H1 (cell line): Measurements from ENCODE around the gene ZNF506. TPM values are rescaled to one million over a fixed set of nuclear protein-coding genes. Genes with fewer than 3 reads are reported as not detected.

Experiments
- ASH2L ChIP-seq: fragments of 200-600, 300-600 bp; sonication (generic); IDR thresholded peaks from one replicate; pipeline ENCODE4 v1.7.1; 2017; ENCODE audit warnings: low read length
- BRCA1 ChIP-seq: IDR thresholded peaks from 2 replicates; pipeline ENCODE4 v1.6.1; 2012; ENCODE audit warnings: low read depth, low read length, improper control_type of control experiment
- CTBP2 ChIP-seq: IDR thresholded peaks from 2 replicates; pipeline ENCODE4 v1.7.0; 2011; ENCODE audit warnings: borderline replicate concordance, mild to moderate bottlenecking, moderate library complexity, mixed read lengths, low read length; ENCODE audit not compliant: insufficient read depth, insufficient read length
- EP300 ChIP-seq, 2 experiments: IDR thresholded peaks; 1 replicate in 1 of 2; 2 replicates in 1 of 2; pipeline ENCODE4 v1.6.1; 2011 to 2012; ENCODE audit warnings: low read depth in 2 of 2, low read length in 2 of 2, mild to moderate bottlenecking in 2 of 2, borderline replicate concordance in 1 of 2, inconsistent platforms in 1 of 2, moderate library complexity in 1 of 2
- KDM4A ChIP-seq: IDR thresholded peaks from one replicate; pipeline ENCODE4 v1.7.1; 2012; ENCODE audit warnings: low read depth, mild to moderate bottlenecking, moderate library complexity, low read length, inconsistent platforms; ENCODE audit not compliant: severe bottlenecking
- RBBP5 ChIP-seq: IDR thresholded peaks from 2 replicates; pipeline ENCODE4 v1.7.1; 2012; ENCODE audit warnings: low read depth, mild to moderate bottlenecking, inconsistent platforms, low read length, moderate library complexity, borderline replicate concordance
- TCF12 ChIP-seq: IDR thresholded peaks from 2 replicates; pipeline ENCODE4 v1.6.1; 2011; ENCODE audit warnings: low read depth, mild to moderate bottlenecking, low read length
- polyA plus RNA-seq, 7 experiments: library from polyadenylated mRNA; depleted of rRNA in 3 of 7; stranded (reverse) in 5 of 7; unstranded in 2 of 7; fragments of >200 nt in 5 of 7; fragments of 200-250 nt in 2 of 7; gene quantifications; 1 replicate in 5 of 7; 2 replicates in 1 of 7; 4 replicates in 1 of 7; pipeline versions ENCODE4 v1.2.1 to v1.2.3, GENCODE V29; 2011 to 2013; ENCODE audit warnings: missing spikeins in 2 of 7, mixed read lengths in 2 of 7
- total RNA-seq: library from RNA; stranded (reverse); fragmentation: NEBNext Ultra II Directional; extraction: Animal tissue kit (Norgen Biotek cat#: 25700); gene quantifications from 2 replicates; pipeline ENCODE4 v1.2.1, GENCODE V29; 2021
- TF ChIP-seq, protein P1 (sequence below): fragments of 300-600 bp; sonication (generic); IDR thresholded peaks from 2 replicates; pipeline ENCODE4 v1.7.1; 2012; ENCODE audit warnings: low read length, moderate library complexity, mild to moderate bottlenecking, inconsistent platforms; ENCODE audit not compliant: insufficient replicate concordance
- TF ChIP-seq, protein P2 (sequence below): IDR thresholded peaks from 2 replicates; pipeline ENCODE4 v1.6.1; 2012; ENCODE audit warnings: inconsistent platforms

ZNF506 gene
- total and polyA plus RNA-seq, 2 of the 8 experiments (the other 6 are each of a cell fraction or from before 2014, with no cell fraction given), result 4.5 to 8.3 TPM

DNA sequence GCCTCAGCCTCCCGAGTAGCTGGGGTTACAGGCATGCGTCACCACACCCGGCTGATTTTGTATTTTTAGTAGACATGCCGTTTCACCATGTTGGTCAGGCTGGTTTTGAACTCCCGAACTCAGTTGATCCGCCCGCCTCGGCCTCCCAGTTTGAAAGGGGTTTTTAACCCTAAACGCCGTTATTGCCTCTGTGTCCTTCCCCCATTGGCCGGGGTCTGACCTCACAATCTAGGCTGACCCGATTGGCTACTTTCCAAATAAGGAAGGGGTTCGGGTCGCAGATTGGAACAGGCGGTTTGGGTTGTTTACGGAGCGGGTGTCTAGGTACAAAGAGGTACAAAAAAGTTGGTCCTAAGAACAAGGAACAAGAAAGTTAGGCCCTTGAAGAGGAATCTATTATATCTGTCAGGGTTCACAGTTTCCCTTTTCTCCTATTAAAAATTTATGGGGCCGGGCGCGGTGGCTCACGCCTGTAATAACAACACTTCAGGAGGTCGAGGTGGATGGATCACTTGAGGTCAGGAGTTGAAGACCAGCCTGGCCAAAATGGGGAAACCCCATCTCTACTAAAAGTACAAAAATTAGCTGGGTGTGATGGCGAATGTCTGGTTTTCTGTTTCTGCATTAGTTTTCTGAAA, 45.2 kb upstream of the ZNF506 start (continued):
- TF ChIP-seq, protein P1, sequence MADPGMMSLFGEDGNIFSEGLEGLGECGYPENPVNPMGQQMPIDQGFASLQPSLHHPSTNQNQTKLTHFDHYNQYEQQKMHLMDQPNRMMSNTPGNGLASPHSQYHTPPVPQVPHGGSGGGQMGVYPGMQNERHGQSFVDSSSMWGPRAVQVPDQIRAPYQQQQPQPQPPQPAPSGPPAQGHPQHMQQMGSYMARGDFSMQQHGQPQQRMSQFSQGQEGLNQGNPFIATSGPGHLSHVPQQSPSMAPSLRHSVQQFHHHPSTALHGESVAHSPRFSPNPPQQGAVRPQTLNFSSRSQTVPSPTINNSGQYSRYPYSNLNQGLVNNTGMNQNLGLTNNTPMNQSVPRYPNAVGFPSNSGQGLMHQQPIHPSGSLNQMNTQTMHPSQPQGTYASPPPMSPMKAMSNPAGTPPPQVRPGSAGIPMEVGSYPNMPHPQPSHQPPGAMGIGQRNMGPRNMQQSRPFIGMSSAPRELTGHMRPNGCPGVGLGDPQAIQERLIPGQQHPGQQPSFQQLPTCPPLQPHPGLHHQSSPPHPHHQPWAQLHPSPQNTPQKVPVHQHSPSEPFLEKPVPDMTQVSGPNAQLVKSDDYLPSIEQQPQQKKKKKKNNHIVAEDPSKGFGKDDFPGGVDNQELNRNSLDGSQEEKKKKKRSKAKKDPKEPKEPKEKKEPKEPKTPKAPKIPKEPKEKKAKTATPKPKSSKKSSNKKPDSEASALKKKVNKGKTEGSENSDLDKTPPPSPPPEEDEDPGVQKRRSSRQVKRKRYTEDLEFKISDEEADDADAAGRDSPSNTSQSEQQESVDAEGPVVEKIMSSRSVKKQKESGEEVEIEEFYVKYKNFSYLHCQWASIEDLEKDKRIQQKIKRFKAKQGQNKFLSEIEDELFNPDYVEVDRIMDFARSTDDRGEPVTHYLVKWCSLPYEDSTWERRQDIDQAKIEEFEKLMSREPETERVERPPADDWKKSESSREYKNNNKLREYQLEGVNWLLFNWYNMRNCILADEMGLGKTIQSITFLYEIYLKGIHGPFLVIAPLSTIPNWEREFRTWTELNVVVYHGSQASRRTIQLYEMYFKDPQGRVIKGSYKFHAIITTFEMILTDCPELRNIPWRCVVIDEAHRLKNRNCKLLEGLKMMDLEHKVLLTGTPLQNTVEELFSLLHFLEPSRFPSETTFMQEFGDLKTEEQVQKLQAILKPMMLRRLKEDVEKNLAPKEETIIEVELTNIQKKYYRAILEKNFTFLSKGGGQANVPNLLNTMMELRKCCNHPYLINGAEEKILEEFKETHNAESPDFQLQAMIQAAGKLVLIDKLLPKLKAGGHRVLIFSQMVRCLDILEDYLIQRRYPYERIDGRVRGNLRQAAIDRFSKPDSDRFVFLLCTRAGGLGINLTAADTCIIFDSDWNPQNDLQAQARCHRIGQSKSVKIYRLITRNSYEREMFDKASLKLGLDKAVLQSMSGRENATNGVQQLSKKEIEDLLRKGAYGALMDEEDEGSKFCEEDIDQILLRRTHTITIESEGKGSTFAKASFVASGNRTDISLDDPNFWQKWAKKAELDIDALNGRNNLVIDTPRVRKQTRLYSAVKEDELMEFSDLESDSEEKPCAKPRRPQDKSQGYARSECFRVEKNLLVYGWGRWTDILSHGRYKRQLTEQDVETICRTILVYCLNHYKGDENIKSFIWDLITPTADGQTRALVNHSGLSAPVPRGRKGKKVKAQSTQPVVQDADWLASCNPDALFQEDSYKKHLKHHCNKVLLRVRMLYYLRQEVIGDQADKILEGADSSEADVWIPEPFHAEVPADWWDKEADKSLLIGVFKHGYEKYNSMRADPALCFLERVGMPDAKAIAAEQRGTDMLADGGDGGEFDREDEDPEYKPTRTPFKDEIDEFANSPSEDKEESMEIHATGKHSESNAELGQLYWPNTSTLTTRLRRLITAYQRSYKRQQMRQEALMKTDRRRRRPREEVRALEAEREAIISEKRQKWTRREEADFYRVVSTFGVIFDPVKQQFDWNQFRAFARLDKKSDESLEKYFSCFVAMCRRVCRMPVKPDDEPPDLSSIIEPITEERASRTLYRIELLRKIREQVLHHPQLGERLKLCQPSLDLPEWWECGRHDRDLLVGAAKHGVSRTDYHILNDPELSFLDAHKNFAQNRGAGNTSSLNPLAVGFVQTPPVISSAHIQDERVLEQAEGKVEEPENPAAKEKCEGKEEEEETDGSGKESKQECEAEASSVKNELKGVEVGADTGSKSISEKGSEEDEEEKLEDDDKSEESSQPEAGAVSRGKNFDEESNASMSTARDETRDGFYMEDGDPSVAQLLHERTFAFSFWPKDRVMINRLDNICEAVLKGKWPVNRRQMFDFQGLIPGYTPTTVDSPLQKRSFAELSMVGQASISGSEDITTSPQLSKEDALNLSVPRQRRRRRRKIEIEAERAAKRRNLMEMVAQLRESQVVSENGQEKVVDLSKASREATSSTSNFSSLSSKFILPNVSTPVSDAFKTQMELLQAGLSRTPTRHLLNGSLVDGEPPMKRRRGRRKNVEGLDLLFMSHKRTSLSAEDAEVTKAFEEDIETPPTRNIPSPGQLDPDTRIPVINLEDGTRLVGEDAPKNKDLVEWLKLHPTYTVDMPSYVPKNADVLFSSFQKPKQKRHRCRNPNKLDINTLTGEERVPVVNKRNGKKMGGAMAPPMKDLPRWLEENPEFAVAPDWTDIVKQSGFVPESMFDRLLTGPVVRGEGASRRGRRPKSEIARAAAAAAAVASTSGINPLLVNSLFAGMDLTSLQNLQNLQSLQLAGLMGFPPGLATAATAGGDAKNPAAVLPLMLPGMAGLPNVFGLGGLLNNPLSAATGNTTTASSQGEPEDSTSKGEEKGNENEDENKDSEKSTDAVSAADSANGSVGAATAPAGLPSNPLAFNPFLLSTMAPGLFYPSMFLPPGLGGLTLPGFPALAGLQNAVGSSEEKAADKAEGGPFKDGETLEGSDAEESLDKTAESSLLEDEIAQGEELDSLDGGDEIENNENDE, result no peak
- TF ChIP-seq RBBP5 (no peak), TCF12 (no peak), KDM4A (no peak), EP300 (IDR thresholded peaks at IDR 0.05; ENCODE audit: borderline replicate concordance in 1 of 2, low read depth in 2 of 2, low read length in 2 of 2) (no peak), ASH2L (no peak), BRCA1 (no peak), CTBP2 (no peak)
- TF ChIP-seq, protein P2, sequence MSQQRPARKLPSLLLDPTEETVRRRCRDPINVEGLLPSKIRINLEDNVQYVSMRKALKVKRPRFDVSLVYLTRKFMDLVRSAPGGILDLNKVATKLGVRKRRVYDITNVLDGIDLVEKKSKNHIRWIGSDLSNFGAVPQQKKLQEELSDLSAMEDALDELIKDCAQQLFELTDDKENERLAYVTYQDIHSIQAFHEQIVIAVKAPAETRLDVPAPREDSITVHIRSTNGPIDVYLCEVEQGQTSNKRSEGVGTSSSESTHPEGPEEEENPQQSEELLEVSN, result no peak
